Measurements from ENCODE around the gene STRA8. TPM values are rescaled to one million over a fixed set of nuclear protein-coding genes. Genes with fewer than 3 reads are reported as not detected.

Gene STRA8
- total RNA-seq, 3 donors from 2014 or later (not counting 1 experiment from before 2014, with no cell fraction given), result not detected

- Histone ChIP-seq H3K36me3 (ENCODE audit: control insufficient read depth, insufficient read depth, low read length) (no peaks in the 10 kb centered on the region), H3K9me3 (ENCODE audit: control insufficient read depth, insufficient read depth, low read length) (no peaks in the 10 kb centered on the region), H3K27me3 (ENCODE audit: control insufficient read depth, insufficient read depth, low read length) (peaks cover 4% of the 10 kb centered on the region), H3K4me3 (ENCODE audit: low read length) (no peak overlapping the region), H3K4me1 (ENCODE audit: control insufficient read depth, insufficient read depth, low read length) (no peaks in the 10 kb centered on the region), H3K27ac (ENCODE audit: low read length) (no peak overlapping the region)
- DNase-seq (no peak), ATAC-seq (no peak)
- 94% methylated on average over 7 of the region's 7 CpGs for WGBS (ENCODE audit: insufficient coverage)
- H3K4me3 Mint-ChIP-seq, result no peak overlapping the region
- H3K27me3 Mint-ChIP-seq (ENCODE audit: low read depth in 2 of 2), result peaks cover 0 to 7% of the 10 kb centered on the region in 2 donors
- no peaks in the 10 kb centered on the region for H3K36me3 Mint-ChIP-seq
- intact Hi-C loops (cut with micrococcal nuclease), result no loop called here
- no peaks in the 10 kb centered on the region for H3K9me3 Mint-ChIP-seq
- H3K27ac Mint-ChIP-seq, result no peak overlapping the region
- no peaks in the 10 kb centered on the region for H3K4me1 Mint-ChIP-seq
- no peak for TF ChIP-seq CTCF (IDR thresholded peaks at IDR 0.05)
Observed at GRCh38 chr7:135290594-135290993, 57.0 kb downstream of the STRA8 start.

- Mint-ChIP-seq H3K4me3 (no peak overlapping the region), H3K9me3 (no peaks in the 10 kb centered on the region), H3K27me3 (ENCODE audit: low read depth in 2 of 2) (peaks cover 0 to 7% of the 10 kb centered on the region in 2 donors), H3K36me3 (no peaks in the 10 kb centered on the region), H3K4me1 (no peaks in the 10 kb centered on the region), H3K27ac (no peak overlapping the region)
- no peaks in the 10 kb centered on the region for H3K4me1 ChIP-seq (ENCODE audit: control insufficient read depth, insufficient read depth, low read length)
- TF ChIP-seq CTCF (IDR thresholded peaks at IDR 0.05), result no peak
- peaks cover 4% of the 10 kb centered on the region for H3K27me3 ChIP-seq (ENCODE audit: control insufficient read depth, insufficient read depth, low read length)
- DNase-seq, result no peak
- H3K27ac ChIP-seq (ENCODE audit: low read length), result no peak overlapping the region
- intact Hi-C loops (cut with micrococcal nuclease), result no loop called here
- WGBS (ENCODE audit: insufficient coverage), result 84% methylated on average over 8 of the region's 8 CpGs
- no peak for ATAC-seq
- no peak overlapping the region for H3K4me3 ChIP-seq (ENCODE audit: low read length)
- H3K9me3 ChIP-seq (ENCODE audit: control insufficient read depth, insufficient read depth, low read length), result no peaks in the 10 kb centered on the region
- no peaks in the 10 kb centered on the region for H3K36me3 ChIP-seq (ENCODE audit: control insufficient read depth, insufficient read depth, low read length)
Observed at GRCh38 chr7:135291809-135292253, 58.2 kb downstream of the STRA8 start.

GRCh38 chr7:135299235-135299634 lies 65.6 kb downstream of the STRA8 start:
- no peaks in the 10 kb centered on the region for H3K4me1 ChIP-seq (ENCODE audit: control insufficient read depth, insufficient read depth, low read length)
- Mint-ChIP-seq H3K27ac (no peak overlapping the region), H3K36me3 (no peaks in the 10 kb centered on the region), H3K27me3 (ENCODE audit: low read depth in 2 of 2) (peaks cover 8 to 12% of the 10 kb centered on the region in 2 donors), H3K4me3 (no peak overlapping the region), H3K9me3 (peaks cover 0 to 4% of the 10 kb centered on the region in 2 donors), H3K4me1 (no peaks in the 10 kb centered on the region)
- H3K9me3 ChIP-seq (ENCODE audit: control insufficient read depth, insufficient read depth, low read length), result no peaks in the 10 kb centered on the region
- WGBS (ENCODE audit: insufficient coverage), result 83% methylated on average over 6 of the region's 6 CpGs
- ATAC-seq (no peak), DNase-seq (no peak)
- H3K36me3 ChIP-seq (ENCODE audit: control insufficient read depth, insufficient read depth, low read length), result no peaks in the 10 kb centered on the region
- no peak overlapping the region for H3K27ac ChIP-seq (ENCODE audit: low read length)
- no peak for TF ChIP-seq CTCF (IDR thresholded peaks at IDR 0.05)
- H3K27me3 ChIP-seq (ENCODE audit: control insufficient read depth, insufficient read depth, low read length), result peaks cover 4% of the 10 kb centered on the region
- intact Hi-C loops (cut with micrococcal nuclease), result no loop called here
- no peak overlapping the region for H3K4me3 ChIP-seq (ENCODE audit: low read length)

Data from natural killer cell (primary cell).